Motor neuron (in vitro differentiated cells): ENCODE measurements around the gene CDK13. TPM values are rescaled to one million over a fixed set of nuclear protein-coding genes. Genes with fewer than 3 reads are reported as not detected.

Experiments used
- ATAC-seq, 8 experiments: fragments of 200-7000 bp; cut with Tn5 transposase; replicated peaks in 6 of 8; 2 replicates each; pipeline ENCODE4 v1.8.0; 2021; ENCODE audit warnings: mild to moderate bottlenecking in 8 of 8, moderate library complexity in 8 of 8
- H3K27ac ChIP-seq, 2 donors: fragments of 250-450 bp; sonication (Bioruptor Pico); 2 replicates each; pipeline ENCODE4 v1.9.0; 2021; ENCODE audit warnings: antibody characterized with exemption in 2 of 2, mild to moderate bottlenecking in 2 of 2, moderate library complexity in 1 of 2
- H3K4me1 ChIP-seq, 2 donors: fragments of 250-450 bp; sonication (Bioruptor Pico); replicated peaks in 1 of 2; 2 replicates each; pipeline ENCODE4 v1.6.1; 2021; ENCODE audit warnings: antibody characterized with exemption in 2 of 2, mild to moderate bottlenecking in 2 of 2, moderate library complexity in 1 of 2
- H3K4me3 ChIP-seq, 5 donors: fragments of 250-450 bp; sonication (Bioruptor Pico); 2 replicates each; pipeline ENCODE4 v1.9.0; 2021; ENCODE audit warnings: antibody characterized with exemption in 5 of 5, mild to moderate bottlenecking in 5 of 5, moderate library complexity in 4 of 5
- WGBS, 10 experiments: fragments of 450-650 bp; shearing (Covaris generic); methylation state at CpG; one replicate each; pipeline ENCODE4 v1.0.0; 2022; 5-methylcytosine and 5-hydroxymethylcytosine counted together
- in situ Hi-C, 9 experiments: fragments of 400-800 bp; cut with MboI; loops; one replicate each; pipeline ENCODE4 v1.15.0; 2021; ENCODE audit warnings: low sequenced_read_pairs in 9 of 9, low pct_unique_long_range_greater_than_20kb in 2 of 9; ENCODE audit not compliant: unreplicated experiment in 9 of 9
- total RNA-seq, 8 experiments: library from RNA; unstranded; fragments of 300-600 nt; gene quantifications; 2 replicates each; pipeline versions ENCODE4 v1.2.3 to v1.2.4, GENCODE V29; 2022

Gene CDK13
- total RNA-seq, 8 experiments from 2014 or later = 36.7 to 97.9 (median 53.9) TPM

DNA sequence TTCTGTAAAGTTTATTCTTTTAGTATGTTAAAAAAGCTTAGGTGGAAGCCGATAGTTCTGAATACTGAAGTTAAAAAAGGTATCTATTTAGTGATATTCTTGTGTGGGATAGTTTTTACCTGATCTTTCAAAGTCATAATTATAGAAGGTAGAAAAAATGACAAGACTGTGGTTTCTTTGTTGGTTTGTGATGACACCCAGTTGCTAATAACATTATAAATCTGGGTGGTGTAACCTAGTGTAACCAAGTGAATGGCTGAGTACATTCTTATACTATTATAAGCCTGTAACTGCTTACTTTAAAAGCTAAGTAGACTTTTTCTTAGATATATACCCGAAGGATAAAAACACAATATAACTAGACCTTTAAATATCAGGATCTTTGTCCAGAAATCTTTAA lies 2.3 kb downstream of the CDK13 start:
- peaks cover 6 to 19% of the 10 kb centered on the region in 2 donors for H3K4me1 ChIP-seq
- in situ Hi-C loops = no loop called here
- ATAC-seq = no peak
- peak overlapping the region; percentile 53 to 82 (median 63) for H3K4me3 ChIP-seq
- H3K27ac ChIP-seq = peak overlapping the region; percentile 92 to 96
- WGBS, 10 experiments = 0 to 21% (median 7%) methylated on average over 1 to 2 of the region's 2 CpGs

DNA sequence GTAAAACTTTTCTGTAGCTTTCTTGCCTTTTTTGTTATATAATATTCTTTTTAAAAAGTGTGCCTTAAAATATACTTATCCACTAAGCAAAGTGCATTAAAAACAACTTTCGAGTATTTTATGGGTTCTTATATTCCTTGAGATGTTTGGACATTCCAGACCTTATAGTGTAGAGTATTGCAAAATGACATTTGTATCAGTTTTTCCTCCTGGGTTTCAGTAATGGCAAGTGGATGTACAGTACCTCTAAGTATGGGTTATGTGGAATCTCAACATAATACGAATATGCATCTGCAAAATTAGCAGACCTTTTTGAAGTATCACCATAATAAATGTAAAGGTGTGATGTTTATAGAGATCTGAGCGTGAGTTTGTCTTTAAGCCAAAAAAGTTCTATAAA lies 2.7 kb downstream of the CDK13 start:
- ATAC-seq = no peak
- in situ Hi-C loops = no loop called here
- WGBS, 10 experiments = 0 to 27% (median 6%) methylated on average over 1 to 3 of the region's 3 CpGs
- peaks cover 6 to 20% of the 10 kb centered on the region in 2 donors for H3K4me1 ChIP-seq
- H3K4me3 ChIP-seq = peak overlapping the region; percentile 53 to 82 (median 63)
- peak overlapping the region in 1 of 2 donors; percentile 92 for H3K27ac ChIP-seq

DNA sequence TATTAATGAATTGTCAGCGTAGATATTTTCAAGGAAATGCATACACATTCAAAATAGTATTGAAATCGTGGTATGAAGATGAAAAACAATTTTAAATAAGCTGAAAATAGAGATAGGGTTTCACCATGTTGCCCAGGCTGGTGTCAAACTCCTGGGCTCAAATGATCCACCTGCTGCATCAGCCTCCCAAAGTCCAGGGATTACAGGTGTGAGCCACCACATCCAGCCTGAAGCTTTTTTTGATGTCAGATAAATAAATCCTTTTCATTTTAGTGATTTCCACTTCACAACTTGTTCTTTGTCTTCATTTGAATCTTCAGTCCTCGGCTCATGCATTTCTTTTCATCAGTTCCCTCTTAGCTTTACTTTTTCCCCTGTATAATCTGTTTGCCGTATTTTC lies 4.6 kb downstream of the CDK13 start:
- 33 to 100% (median 81%) methylated on average over 2 to 4 of the region's 4 CpGs for WGBS, 10 experiments
- Histone ChIP-seq H3K4me1 (peaks cover 3 to 26% of the 10 kb centered on the region in 2 donors), H3K27ac (no peak overlapping the region), H3K4me3 (peak overlapping the region in 2 of 5 donors; percentile 4 to 82)
- in situ Hi-C loops = no loop called here
- no peak for ATAC-seq

DNA sequence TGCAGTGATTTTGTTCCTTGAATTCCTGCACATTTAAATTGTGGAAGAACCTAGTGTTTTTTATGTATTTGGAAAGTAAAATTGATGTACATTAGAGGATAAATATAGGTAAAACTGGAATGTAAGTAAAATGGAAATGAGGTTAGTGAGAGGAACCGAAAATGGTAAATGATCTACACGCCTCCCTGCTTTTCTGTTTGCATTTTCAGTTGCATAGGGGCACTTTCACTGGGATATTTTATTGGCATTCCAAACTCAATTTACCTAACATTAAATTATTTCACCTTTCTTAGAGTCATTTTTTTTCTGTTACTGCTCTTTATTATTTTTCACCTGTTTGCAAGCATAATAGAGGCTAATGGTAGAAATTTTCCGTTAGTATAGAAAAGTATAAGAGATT lies 8.0 kb downstream of the CDK13 start:
- no peak overlapping the region for H3K27ac ChIP-seq
- ATAC-seq = no peak
- no peak overlapping the region for H3K4me3 ChIP-seq
- in situ Hi-C loops = no loop called here
- peaks cover 3 to 26% of the 10 kb centered on the region in 2 donors for H3K4me1 ChIP-seq
- WGBS, 10 experiments = 0 to 100% (median 78%) methylated on average over 1 to 3 of the region's 3 CpGs

DNA sequence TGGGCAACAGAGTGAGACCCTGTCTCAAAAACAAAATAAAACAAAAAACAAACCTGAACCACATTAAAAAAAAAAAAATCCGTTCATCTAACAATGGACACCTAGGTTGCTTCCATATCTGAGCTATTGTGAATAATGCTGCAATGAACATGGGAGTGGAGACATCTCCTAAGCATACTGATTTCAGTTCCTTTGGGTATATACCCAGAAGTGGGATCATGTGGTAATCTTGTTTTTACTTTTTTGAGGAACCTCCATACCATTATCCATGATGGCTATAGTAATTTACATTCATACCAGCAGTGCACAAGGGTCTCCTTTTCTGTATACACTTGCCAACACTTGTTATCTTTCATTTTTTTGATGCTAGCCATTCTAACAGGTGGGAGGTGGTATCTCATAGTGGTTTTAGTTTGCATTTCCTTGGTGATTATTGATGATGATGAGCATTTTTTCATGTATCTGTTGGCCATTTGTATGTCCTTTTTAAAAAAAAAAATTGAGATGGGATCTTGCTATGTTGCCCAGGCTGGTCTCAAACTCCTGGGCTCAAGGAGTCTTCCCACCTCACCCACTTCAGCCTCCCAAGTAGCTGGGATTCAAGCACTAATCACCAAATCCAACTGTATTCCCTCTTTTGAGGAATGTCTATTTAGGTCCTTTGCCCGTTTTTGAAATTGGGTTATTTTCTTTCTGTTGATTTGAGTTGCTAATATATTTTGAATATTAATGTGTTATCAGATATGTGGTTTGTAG lies 17.5 kb downstream of the CDK13 start:
- no peak for ATAC-seq
- Histone ChIP-seq H3K27ac (no peak overlapping the region), H3K4me3 (no peak overlapping the region), H3K4me1 (no peaks in the 10 kb centered on the region)
- WGBS, 10 experiments = 56 to 100% (median 100%) methylated on average over 1 to 2 of the region's 2 CpGs; no CpG with 5 or more reads in 1 of the 10 experiments
- in situ Hi-C loops = no loop called here

DNA sequence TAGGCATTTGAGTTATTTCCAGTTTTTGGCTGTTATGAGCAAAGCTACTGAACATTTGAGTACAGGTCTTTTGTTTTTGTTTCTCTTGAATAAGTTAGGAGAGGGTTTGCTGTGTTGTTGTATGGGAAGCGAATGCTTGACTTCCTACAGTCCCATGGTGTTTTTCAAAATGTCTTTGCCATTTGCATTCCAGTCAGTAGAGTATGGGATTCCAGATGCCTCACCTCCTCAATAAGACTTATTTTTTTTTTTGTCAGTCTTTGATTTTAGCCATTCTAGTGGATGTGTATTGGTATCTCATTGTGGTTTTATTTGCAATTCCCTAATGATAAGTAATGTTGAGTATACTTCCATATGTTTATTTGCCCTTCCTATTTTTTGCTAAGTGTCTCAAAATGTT lies 19.4 kb downstream of the CDK13 start:
- WGBS, 10 experiments = 60 to 100% (median 92%) methylated on average over 1 of the region's 1 CpG; no CpG with 5 or more reads in 3 of the 10 experiments
- ATAC-seq = peak in 1 of 8 experiments; percentile 20
- in situ Hi-C loops = no loop called here
- H3K4me1 ChIP-seq = no peaks in the 10 kb centered on the region
- no peak overlapping the region for H3K4me3 ChIP-seq
- H3K27ac ChIP-seq = no peak overlapping the region

DNA sequence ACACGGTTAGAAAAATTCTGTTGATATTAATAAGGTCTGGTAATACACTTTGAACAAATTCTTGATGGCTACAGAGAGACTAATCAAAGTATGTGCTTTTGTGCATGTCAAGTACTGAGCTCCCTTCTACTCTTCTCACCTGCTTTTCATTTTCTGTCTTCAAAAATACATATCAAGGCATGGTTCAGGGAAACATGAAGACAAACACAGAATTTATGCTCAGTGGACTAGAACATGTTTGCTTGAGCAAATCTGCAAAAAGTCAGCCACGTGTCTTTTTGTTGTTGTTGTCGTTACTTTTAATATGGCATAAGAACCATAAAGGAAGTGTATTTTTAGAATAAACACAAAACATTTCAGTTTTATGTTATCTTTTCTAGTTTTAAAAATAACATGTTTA lies 21.9 kb downstream of the CDK13 start:
- H3K4me3 ChIP-seq = no peak overlapping the region
- no peak overlapping the region for H3K27ac ChIP-seq
- H3K4me1 ChIP-seq = no peaks in the 10 kb centered on the region
- no peak for ATAC-seq
- 36 to 100% (median 90%) methylated on average over 1 to 3 of the region's 3 CpGs for WGBS, 10 experiments
- in situ Hi-C loops = no loop called here

DNA sequence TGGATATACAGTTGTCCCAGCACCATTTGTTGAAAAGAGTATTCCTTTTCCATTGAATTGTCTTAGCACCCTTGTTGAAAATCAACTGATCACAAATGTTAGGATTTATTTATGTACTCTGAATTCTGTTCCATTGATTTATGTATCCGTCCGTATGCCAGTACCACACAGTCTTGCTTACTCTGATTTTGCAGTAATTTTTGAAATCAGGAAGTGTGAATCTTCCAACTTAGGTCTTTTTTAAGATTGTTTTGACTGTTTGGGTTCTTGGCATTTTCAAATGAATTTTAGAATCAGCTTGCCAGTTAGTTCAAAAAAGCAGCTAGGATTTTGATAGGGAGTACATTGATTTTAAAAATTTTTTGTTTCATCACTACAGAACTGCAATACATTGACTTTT lies 23.7 kb downstream of the CDK13 start:
- in situ Hi-C loops = no loop called here
- ATAC-seq = no peak
- 87 to 100% (median 100%) methylated on average over 1 to 2 of the region's 2 CpGs; no CpG with 5 or more reads in 3 of the 10 experiments for WGBS, 10 experiments
- no peak overlapping the region for H3K27ac ChIP-seq
- peaks cover 10 to 16% of the 10 kb centered on the region in 2 donors for H3K4me1 ChIP-seq
- H3K4me3 ChIP-seq = no peak overlapping the region

DNA sequence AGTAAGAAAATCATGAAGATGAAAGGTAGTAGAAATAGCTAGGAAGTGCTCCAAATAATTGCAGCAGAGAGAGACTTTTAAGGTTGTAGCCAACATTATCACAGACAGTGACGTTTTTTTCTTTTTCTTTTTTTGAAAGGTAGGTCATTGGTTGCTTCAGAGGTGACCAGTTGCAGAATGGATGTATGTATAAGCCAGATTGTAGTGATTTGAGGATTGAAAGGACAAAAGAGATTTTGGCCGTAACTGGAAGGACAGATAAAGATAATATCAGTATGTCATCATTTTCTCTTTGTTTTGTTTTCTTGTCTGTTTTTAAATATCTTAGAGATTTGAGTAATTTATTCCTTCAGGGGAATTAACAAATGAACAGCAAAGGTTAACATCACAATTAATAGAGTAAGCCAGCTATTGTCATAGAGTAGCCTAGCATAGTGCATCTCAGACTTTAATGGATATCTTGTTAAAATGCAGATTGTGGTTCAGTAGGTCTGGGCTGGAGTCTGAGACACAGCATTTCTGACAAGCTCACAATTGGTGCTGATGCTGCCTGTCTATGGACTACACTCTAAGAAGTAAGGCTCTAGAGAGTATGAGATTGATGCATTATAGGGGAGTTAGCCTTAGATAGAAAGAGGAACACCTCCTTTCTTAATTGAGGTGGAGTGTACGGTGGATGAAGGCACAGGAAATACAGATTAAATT lies 28.3 kb downstream of the CDK13 start:
- peaks cover 10 to 19% of the 10 kb centered on the region in 2 donors for H3K4me1 ChIP-seq
- 20 to 100% (median 72%) methylated on average over 1 to 3 of the region's 3 CpGs for WGBS, 10 experiments
- peak in 6 of 8 experiments; percentile 34 to 89 (median 62) for ATAC-seq
- no peak overlapping the region for H3K27ac ChIP-seq
- H3K4me3 ChIP-seq = no peak overlapping the region
- in situ Hi-C loops = no loop called here

DNA sequence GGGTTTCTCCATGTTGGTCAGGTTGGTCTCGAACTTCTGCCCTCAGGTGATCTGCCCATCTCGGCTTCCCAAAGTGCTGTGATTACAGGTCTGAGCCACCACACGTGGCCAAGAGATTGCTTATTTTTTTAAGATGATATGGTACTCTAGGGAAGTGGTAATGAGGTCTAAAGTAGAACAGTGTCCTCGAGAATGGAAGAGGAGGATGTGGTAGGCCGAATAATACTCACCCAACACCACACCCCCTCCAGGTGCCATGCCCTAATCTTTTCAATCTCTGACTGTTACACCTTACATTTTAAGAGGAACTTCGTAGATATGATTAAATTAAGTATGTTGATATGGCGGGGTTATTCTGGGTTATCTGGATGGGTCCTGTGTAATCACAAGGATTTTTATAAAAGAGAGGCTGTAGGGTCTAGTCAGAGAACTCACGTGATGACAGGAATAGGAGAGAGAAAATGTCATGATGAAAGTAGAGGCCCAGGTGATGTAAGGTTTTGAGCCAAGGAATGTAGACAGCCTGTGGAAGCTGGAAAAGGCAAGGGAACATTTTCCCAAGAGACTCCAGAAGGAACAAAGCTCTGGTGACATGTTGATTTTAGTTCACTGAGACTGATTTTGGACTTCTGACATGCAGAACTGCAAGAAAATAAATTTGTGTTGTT lies 29.5 kb downstream of the CDK13 start:
- in situ Hi-C loops = no loop called here

DNA sequence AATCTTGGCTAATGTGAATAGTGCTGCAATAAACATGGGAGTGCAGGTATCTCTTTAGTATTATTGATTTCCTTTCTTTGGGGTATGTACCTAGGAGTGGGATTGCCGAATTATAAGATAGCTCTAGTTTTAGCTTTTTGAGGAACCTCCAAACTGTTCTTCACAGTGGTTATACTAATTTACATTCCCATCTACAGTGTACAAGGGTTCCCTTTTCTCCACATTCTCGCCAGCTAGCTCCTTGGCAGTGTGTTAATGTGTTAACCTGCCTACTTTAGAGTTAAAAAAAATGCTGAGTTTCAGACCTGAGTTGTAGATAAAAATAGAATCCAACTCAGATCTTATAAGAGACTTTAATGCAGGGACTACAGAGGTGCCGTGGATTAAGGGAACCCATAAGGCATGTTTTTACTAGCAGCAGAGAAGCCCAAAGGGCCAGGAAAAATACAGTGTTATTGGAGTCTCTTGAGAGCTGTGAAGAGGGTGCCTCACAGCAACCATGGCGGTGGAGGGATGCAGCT lies 35.4 kb downstream of the CDK13 start:
- Histone ChIP-seq H3K4me1 (no peaks in the 10 kb centered on the region), H3K4me3 (no peak overlapping the region), H3K27ac (no peak overlapping the region)
- in situ Hi-C loops = no loop called here
- 92 to 100% (median 98%) methylated on average over 1 to 4 of the region's 4 CpGs; no CpG with 5 or more reads in 2 of the 10 experiments for WGBS, 10 experiments
- ATAC-seq = no peak

More for the DNA sequence above, 29.5 kb downstream of the CDK13 start:
- WGBS, 10 experiments = 90 to 100% (median 93%) methylated on average over 2 to 8 of the region's 8 CpGs; no CpG with 5 or more reads in 1 of the 10 experiments
- no peak overlapping the region for H3K4me3 ChIP-seq
- no peak for ATAC-seq
- peaks cover 10 to 19% of the 10 kb centered on the region in 2 donors for H3K4me1 ChIP-seq
- no peak overlapping the region for H3K27ac ChIP-seq

DNA sequence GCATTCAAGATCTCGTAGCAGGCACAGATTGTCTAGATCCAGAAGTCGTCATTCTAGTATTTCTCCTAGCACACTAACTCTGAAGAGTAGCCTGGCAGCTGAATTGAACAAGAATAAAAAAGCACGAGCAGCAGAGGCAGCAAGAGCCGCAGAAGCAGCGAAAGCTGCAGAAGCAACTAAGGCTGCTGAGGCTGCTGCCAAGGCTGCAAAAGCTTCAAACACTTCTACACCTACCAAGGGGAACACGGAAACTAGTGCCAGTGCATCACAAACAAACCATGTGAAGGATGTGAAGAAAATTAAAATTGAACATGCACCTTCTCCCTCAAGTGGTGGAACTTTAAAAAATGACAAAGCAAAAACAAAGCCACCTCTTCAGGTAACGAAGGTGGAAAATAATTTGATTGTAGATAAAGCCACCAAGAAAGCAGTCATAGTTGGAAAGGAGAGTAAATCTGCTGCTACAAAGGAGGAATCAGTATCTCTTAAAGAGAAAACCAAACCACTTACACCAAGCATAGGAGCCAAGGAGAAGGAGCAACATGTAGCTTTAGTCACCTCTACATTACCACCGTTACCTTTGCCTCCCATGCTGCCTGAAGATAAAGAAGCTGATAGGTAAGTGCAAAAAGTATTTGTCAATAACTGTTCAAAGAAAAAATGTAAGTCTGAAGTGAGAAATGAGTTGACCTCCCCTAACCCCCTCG lies 37.7 kb downstream of the CDK13 start:
- ATAC-seq = no peak
- Histone ChIP-seq H3K4me1 (no peaks in the 10 kb centered on the region), H3K27ac (no peak overlapping the region), H3K4me3 (no peak overlapping the region)
- in situ Hi-C loops = no loop called here
- 84 to 96% (median 87%) methylated on average over 3 to 9 of the region's 9 CpGs; no CpG with 5 or more reads in 1 of the 10 experiments for WGBS, 10 experiments
